Sigmoid colon (tissue), 7 donors: ENCODE data around the gene MYL6B. TPM values are rescaled to one million over a fixed set of nuclear protein-coding genes. Genes with fewer than 3 reads are reported as not detected.

Experiments used
- DNase-seq: peaks from one replicate; pipeline ENCODE4 v3.0.0-alpha.2; 2019
- H3K27ac ChIP-seq, 4 donors: fragments of 200-600 bp; sonication (generic); one replicate each; pipeline ENCODE4 v1.5.1; 2016 to 2019; ENCODE audit warnings: mild to moderate bottlenecking in 1 of 4
- H3K27me3 ChIP-seq, 3 donors: fragments of 200-600 bp; sonication (generic); one replicate each; pipeline ENCODE4 v1.5.1; 2019; ENCODE audit warnings: mild to moderate bottlenecking in 1 of 3
- H3K36me3 ChIP-seq, 4 donors: fragments of 200-600 bp; sonication (generic); one replicate each; pipeline ENCODE4 v1.5.1; 2016 to 2019
- H3K4me1 ChIP-seq, 4 donors: fragments of 200-600 bp; sonication (generic); one replicate each; pipeline ENCODE4 v1.5.1; 2017 to 2019
- H3K4me3 ChIP-seq, 4 donors: fragments of 200-600 bp; sonication (generic); one replicate each; pipeline ENCODE4 v1.5.1; 2017 to 2019; ENCODE audit warnings: mild to moderate bottlenecking in 2 of 4, moderate library complexity in 1 of 4
- H3K9me3 ChIP-seq, 4 donors: fragments of 200-600 bp in 3 of 4; sonication (generic) in 3 of 4; one replicate each; pipeline versions ENCODE4 v1.5.1 to v1.6.1; 2013 to 2019
- EP300 ChIP-seq, 4 donors: sonication (generic); formaldehyde crosslinking; IDR thresholded peaks; one replicate each; pipeline ENCODE4 v1.6.1; 2017; ENCODE audit warnings: antibody characterized with exemption in 4 of 4
- POLR2A ChIP-seq, 2 donors: fragments of 450-650 bp; IDR thresholded peaks; one replicate each; pipeline ENCODE4 v1.6.1; 2016; ENCODE audit warnings: antibody characterized with exemption in 2 of 2, mild to moderate bottlenecking in 2 of 2, moderate library complexity in 2 of 2
- POLR2AphosphoS5 ChIP-seq, 4 donors: sonication (generic); formaldehyde crosslinking; IDR thresholded peaks; one replicate each; pipeline ENCODE4 v1.6.1; 2017; ENCODE audit warnings: antibody characterized with exemption in 4 of 4
- WGBS, 2 donors: extraction: QIAGEN DNeasy Blood & Tissue Kit; methylation state at CpG; one replicate each; pipeline ENCODE4 v1.1.7; 2013; 5-methylcytosine and 5-hydroxymethylcytosine counted together
- intact Hi-C: fragments of 100-400 bp; cut with DNase I; formaldehyde crosslinking; loops from one replicate; pipeline ENCODE4 v1.15.1; 2023
- polyA plus RNA-seq, 3 donors: library from polyadenylated mRNA; stranded (reverse); fragments of 200-250 nt; gene quantifications; one replicate each; pipeline ENCODE4 v1.2.3, GENCODE V29; 2013
- total RNA-seq, 4 donors: library from RNA; depleted of rRNA; stranded (reverse); fragments of >200 nt; gene quantifications; one replicate each; pipeline ENCODE4 v1.1.0, GENCODE V29; 2016
- TF ChIP-seq, protein P1 (sequence below), 4 experiments: fragments of 450-650 bp in 3 of 4; fragments of 200-600 bp in 1 of 4; IDR thresholded peaks; one replicate each; pipeline ENCODE4 v1.5.1; 2016 to 2019; ENCODE audit warnings: antibody characterized with exemption in 4 of 4, mild to moderate bottlenecking in 3 of 4, moderate library complexity in 2 of 4
- donor health status: healthy with polysubstance abuse.
- donor health status: Bipolar disorder and iron deficiency.
- donor health status: healthy.

Gene MYL6B
- total and polyA plus RNA-seq, 7 donors = 26.4 to 90.6 (median 51.4) TPM

DNA sequence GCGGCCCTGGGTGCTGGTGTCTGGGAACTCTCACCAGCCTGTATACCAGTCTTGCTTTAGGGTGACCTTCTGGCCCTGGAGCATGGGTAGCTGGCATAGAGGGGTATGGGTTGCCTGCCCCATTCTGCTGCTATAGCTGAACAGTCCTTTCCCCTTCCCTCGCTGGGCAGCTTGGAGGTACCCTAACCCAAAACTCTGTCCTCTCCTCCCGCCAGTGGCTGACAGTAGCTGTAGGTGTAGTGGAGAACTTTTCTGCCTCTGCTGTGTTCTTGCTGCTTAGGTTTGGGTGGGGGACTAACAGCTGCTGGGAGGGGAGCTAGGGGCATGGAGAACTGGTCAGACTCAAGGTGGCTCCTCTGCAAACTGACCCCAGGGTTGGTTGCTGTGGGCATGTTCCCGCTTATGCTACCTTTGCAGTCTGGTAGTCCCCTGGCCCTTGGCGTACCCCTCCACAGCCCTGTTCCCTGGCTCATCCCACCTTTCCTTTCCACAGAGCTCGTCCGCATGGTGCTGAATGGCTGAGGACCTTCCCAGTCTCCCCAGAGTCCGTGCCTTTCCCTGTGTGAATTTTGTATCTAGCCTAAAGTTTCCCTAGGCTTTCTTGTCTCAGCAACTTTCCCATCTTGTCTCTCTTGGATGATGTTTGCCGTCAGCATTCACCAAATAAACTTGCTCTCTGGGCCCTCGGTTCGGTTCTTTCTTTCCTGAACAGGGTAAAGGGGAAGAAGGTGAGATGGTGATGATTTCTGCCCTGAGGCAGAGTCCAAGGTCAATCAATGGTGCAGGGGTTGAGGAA lies 8.7 kb downstream of the MYL6B start:
- peaks cover 35 to 66% (median 45%) of the 10 kb centered on the region in 4 donors for H3K36me3 ChIP-seq
- H3K27ac ChIP-seq = peak overlapping the region; percentile 93 to 99 (median 94)
- DNase-seq = no peak
- intact Hi-C loops = no loop called here
- 66 to 74% methylated on average over 11 of the region's 11 CpGs for WGBS, 2 donors
- TF ChIP-seq POLR2AphosphoS5 (IDR thresholded peaks at IDR 0.05) = no peak
- TF ChIP-seq EP300 (IDR thresholded peaks at IDR 0.05) = no peak
- TF ChIP-seq, protein P1, sequence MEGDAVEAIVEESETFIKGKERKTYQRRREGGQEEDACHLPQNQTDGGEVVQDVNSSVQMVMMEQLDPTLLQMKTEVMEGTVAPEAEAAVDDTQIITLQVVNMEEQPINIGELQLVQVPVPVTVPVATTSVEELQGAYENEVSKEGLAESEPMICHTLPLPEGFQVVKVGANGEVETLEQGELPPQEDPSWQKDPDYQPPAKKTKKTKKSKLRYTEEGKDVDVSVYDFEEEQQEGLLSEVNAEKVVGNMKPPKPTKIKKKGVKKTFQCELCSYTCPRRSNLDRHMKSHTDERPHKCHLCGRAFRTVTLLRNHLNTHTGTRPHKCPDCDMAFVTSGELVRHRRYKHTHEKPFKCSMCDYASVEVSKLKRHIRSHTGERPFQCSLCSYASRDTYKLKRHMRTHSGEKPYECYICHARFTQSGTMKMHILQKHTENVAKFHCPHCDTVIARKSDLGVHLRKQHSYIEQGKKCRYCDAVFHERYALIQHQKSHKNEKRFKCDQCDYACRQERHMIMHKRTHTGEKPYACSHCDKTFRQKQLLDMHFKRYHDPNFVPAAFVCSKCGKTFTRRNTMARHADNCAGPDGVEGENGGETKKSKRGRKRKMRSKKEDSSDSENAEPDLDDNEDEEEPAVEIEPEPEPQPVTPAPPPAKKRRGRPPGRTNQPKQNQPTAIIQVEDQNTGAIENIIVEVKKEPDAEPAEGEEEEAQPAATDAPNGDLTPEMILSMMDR (IDR thresholded peaks at IDR 0.05) = no peak
- no peak for TF ChIP-seq POLR2A (IDR thresholded peaks at IDR 0.05)
- no peaks in the 10 kb centered on the region for H3K9me3 ChIP-seq
- H3K4me3 ChIP-seq = peak overlapping the region; percentile 61 to 99 (median 78)
- no peaks in the 10 kb centered on the region for H3K27me3 ChIP-seq
- H3K4me1 ChIP-seq = peaks cover 0 to 58% (median 46%) of the 10 kb centered on the region in 4 donors

DNA sequence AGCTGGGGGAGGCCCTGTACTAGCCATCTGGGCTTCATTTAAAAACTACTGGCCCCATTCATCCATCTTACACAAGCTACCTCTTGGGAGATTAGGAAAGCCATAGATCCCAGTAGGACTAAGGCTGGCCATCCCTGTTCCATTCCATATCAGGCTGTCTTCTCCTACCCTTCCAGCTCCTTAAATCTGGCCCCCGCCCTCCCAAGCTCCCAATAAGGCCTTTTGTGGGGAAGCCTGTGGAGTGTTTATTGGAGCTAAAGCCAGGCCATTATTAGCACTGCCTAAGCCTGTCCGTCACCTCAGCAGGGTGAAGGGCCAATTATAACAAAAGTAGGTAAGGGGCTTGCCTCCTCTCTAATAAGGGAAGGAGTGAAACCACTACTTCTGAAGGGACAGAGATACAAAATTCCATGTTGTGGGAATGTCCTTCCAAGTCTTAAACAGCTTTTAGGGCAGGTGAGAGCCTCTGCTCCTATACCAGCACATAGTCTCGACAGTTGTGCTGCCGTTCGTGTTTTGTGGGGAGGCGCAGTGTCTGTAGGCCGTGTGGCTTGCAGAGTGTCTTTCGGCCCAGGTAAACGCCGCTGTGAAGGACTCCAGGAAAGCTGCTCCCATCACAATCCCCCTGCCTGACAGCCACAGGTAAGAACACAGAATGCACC lies 9.4 kb downstream of the MYL6B start:
- TF ChIP-seq EP300 (IDR thresholded peaks at IDR 0.05) = no peak
- TF ChIP-seq, protein P1 (IDR thresholded peaks at IDR 0.05) = no peak
- TF ChIP-seq POLR2AphosphoS5 (IDR thresholded peaks at IDR 0.05) = peak in 3 of 4 donors; percentile 44 to 69 (median 49)
- peak in 1 of 2 donors; percentile 14 for TF ChIP-seq POLR2A (IDR thresholded peaks at IDR 0.05)
- WGBS, 2 donors = 77 to 80% methylated on average over 10 of the region's 10 CpGs
- H3K4me1 ChIP-seq = peaks cover 0 to 53% (median 43%) of the 10 kb centered on the region in 4 donors
- peak; percentile 90 for DNase-seq
- intact Hi-C loops = no loop called here
- H3K27ac ChIP-seq = peak overlapping the region; percentile 93 to 99 (median 94)
- peak overlapping the region; percentile 61 to 99 (median 78) for H3K4me3 ChIP-seq
- peaks cover 35 to 73% (median 50%) of the 10 kb centered on the region in 4 donors for H3K36me3 ChIP-seq
- H3K27me3 ChIP-seq = no peaks in the 10 kb centered on the region
- no peaks in the 10 kb centered on the region for H3K9me3 ChIP-seq

DNA sequence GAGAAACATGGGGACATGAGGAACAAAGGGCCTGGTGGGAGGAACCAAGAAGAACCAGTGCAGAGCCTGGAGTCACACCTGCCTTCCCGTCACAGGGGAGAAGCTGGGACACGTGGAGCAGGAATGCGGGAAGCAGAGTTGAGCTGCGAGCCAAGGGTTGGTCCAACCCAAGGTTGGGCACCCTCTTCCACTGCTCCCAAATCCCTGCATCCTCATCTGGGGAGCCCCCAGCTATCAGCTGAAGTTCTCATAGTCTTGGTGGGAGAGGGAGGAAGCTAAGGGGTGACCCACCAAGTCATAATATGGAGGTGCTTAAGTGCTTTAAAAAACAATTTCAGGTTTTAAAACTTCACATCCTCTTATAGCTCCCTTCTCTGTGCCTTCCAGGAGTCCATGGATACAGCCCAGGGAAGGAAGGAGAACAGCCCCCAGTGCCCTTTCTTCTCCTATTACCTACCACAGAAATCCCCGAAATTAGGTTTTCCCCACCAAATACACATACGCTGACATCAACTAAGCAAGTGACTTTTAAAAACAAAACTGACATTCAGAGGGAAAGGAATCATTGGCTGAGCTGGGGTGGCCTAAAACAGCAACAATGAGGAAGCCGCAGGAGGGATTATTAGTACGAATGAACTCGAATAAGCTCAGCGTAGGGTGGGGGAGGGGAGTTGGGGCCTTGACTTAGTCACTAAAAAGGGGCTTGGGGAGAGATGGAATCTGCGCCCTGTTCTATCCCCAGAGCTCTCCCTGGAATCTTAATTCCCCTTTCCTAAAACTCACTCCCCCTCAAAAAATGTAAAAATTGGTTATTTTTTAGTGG lies 10.3 kb downstream of the MYL6B start:
- H3K27ac ChIP-seq = peak overlapping the region; percentile 93 to 99 (median 94)
- DNase-seq = no peak
- TF ChIP-seq POLR2A (IDR thresholded peaks at IDR 0.05) = no peak
- TF ChIP-seq POLR2AphosphoS5 (IDR thresholded peaks at IDR 0.05) = peak in 2 of 4 donors; percentile 50 to 74
- WGBS, 2 donors = 61 to 73% methylated on average over 11 of the region's 11 CpGs
- H3K36me3 ChIP-seq = peaks cover 35 to 82% (median 57%) of the 10 kb centered on the region in 4 donors
- peak overlapping the region in 3 of 4 donors; percentile 61 to 90 (median 66) for H3K4me3 ChIP-seq
- H3K4me1 ChIP-seq = peaks cover 0 to 45% (median 37%) of the 10 kb centered on the region in 4 donors
- no peaks in the 10 kb centered on the region for H3K27me3 ChIP-seq
- intact Hi-C loops = no loop called here
- H3K9me3 ChIP-seq = no peaks in the 10 kb centered on the region

DNA sequence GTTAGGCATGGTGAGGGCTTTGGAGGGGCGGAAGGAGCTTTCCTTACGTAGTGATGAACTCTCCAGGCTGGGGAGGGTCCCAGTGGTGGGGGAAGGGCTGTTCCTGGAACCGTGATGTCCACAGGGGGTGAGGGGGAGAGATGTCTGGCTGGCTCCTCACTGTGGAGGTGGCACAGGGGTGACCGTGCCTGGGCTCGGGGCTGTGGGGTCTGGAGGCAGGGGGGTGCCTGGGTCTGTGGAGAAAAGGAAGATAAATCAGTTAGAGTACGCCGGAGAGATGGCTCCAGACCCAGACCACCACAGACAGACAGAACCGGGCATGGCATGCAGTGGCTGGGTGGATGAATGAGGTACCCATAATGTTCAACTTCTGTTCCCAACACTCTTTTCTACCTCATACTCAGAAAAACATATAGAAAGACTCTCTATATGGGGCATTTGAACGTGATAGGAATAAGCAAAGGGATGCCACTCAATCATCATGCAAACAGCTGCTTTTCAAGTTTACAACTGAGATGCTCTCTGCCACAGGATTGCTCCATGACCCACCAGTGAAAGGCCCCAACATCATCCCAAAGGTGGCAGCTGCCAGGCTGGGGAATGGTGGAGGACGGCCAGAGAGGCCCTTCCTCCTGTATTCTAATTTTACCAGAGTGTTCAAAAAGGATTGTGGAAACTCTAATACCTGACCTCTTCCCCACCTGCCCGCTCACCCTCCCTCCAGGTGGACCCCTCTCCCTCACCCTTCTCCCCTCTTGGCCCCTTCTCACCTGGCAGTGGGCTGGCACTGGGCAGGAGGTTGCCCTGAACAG lies 11.4 kb downstream of the MYL6B start:
- Histone ChIP-seq H3K27ac (peak overlapping the region; percentile 93 to 99 (median 94)), H3K4me1 (peaks cover 0 to 45% (median 37%) of the 10 kb centered on the region in 4 donors), H3K4me3 (no peak overlapping the region), H3K9me3 (no peaks in the 10 kb centered on the region), H3K36me3 (peaks cover 43 to 92% (median 62%) of the 10 kb centered on the region in 4 donors), H3K27me3 (no peaks in the 10 kb centered on the region)
- TF ChIP-seq POLR2AphosphoS5 (IDR thresholded peaks at IDR 0.05) = peak in 1 of 4 donors; percentile 46
- TF ChIP-seq EP300 (IDR thresholded peaks at IDR 0.05) = no peak
- DNase-seq = no peak
- WGBS, 2 donors = 77 to 81% methylated on average over 11 of the region's 11 CpGs
- intact Hi-C loops = no loop called here

DNA sequence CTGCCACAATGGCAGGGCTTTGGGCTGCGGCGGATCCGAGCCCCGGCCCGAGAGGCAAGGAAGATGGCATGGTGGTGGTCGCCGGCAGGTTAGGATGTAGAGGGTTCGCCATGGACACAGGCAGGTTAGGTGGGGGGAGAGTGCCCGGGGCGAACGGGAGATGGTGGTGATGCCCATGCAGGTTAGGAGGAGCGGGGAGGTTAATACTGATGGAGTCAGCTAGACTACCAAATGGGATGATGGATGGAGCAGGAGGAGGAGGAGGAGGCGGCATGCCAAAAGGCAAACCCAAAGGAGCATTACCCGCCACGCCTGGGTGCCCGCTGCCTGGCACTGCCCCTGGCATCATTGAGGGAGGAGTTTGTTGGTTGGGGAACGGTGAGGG lies 11.9 kb downstream of the MYL6B start:
- H3K27ac ChIP-seq = peak overlapping the region; percentile 32 to 99 (median 93)
- no peaks in the 10 kb centered on the region for H3K9me3 ChIP-seq
- peaks cover 43 to 98% (median 68%) of the 10 kb centered on the region in 4 donors for H3K36me3 ChIP-seq
- no peaks in the 10 kb centered on the region for H3K27me3 ChIP-seq
- 91 to 94% methylated on average over 17 of the region's 17 CpGs for WGBS, 2 donors
- no peak for DNase-seq
- H3K4me3 ChIP-seq = no peak overlapping the region
- TF ChIP-seq, protein P1 (IDR thresholded peaks at IDR 0.05) = no peak
- TF ChIP-seq POLR2AphosphoS5 (IDR thresholded peaks at IDR 0.05) = peak in 2 of 4 donors; percentile 52 to 59
- no peak for TF ChIP-seq EP300 (IDR thresholded peaks at IDR 0.05)
- TF ChIP-seq POLR2A (IDR thresholded peaks at IDR 0.05) = no peak
- H3K4me1 ChIP-seq = peaks cover 0 to 45% (median 37%) of the 10 kb centered on the region in 4 donors
- intact Hi-C loops = no loop called here
